Neutrophil (primary cell): Measurements from ENCODE around the gene LLGL1.
A peak's percentile ranks its signal among the peaks of the same experiment; 100 is the strongest.

Source experiments
- H3K27ac ChIP-seq: fragments of 200-600 bp; sonication (generic); 2 replicates; pipeline ENCODE4 v1.5.1; 2016; ENCODE audit warnings: mild to moderate bottlenecking, moderate library complexity
- H3K27me3 ChIP-seq: fragments of 200-600 bp; sonication (generic); 2 replicates; pipeline ENCODE4 v1.6.0; 2016; ENCODE audit warnings: mild to moderate bottlenecking
- H3K36me3 ChIP-seq: fragments of 200-600 bp; sonication (generic); 2 replicates; pipeline ENCODE4 v1.5.1; 2017
- H3K4me1 ChIP-seq, 2 experiments: fragments of 200-600 bp in 1 of 2; sonication (generic) in 1 of 2; 1 replicate in 1 of 2; 2 replicates in 1 of 2; pipeline versions ENCODE4 v1.5.1 to v1.6.1; 2013 to 2016; ENCODE audit warnings: low read depth in 1 of 2, low read length in 1 of 2, mild to moderate bottlenecking in 1 of 2, moderate library complexity in 1 of 2; ENCODE audit not compliant: control insufficient read depth in 1 of 2, insufficient read depth in 1 of 2
- H3K4me3 ChIP-seq, 2 experiments: fragments of 200-600 bp in 1 of 2; sonication (generic) in 1 of 2; 1 replicate in 1 of 2; 2 replicates in 1 of 2; pipeline ENCODE4 v1.5.1; 2013 to 2016; ENCODE audit warnings: low read depth in 1 of 2, low read length in 1 of 2, mild to moderate bottlenecking in 1 of 2, moderate library complexity in 1 of 2
- H3K9me3 ChIP-seq: fragments of 200-600 bp; sonication (generic); 2 replicates; pipeline ENCODE4 v1.5.1; 2016
- CTCF ChIP-seq: fragments of 200-600 bp; sonication (generic); IDR thresholded peaks from 2 replicates; pipeline ENCODE4 v1.5.1; 2016; ENCODE audit warnings: antibody characterized with exemption

The LLGL1 gene

GRCh38 chr17:18217412-18218015, 7.9 kb upstream of the LLGL1 start:
- H3K4me3 ChIP-seq, result no peak overlapping the region
- H3K27ac ChIP-seq, result no peak overlapping the region
- TF ChIP-seq CTCF, result peak; percentile 87
- H3K9me3 ChIP-seq, result no peaks in the 10 kb centered on the region
- H3K4me1 ChIP-seq, result no peaks in the 10 kb centered on the region
- no peaks in the 10 kb centered on the region for H3K36me3 ChIP-seq
- H3K27me3 ChIP-seq, result no peaks in the 10 kb centered on the region

GRCh38 chr17:18218756-18219415, 6.5 kb upstream of the LLGL1 start:
- TF ChIP-seq CTCF, result no peak
- H3K27me3 ChIP-seq, result no peaks in the 10 kb centered on the region
- H3K4me1 ChIP-seq, result no peaks in the 10 kb centered on the region
- H3K4me3 ChIP-seq, result no peak overlapping the region
- H3K27ac ChIP-seq, result no peak overlapping the region
- H3K9me3 ChIP-seq, result no peaks in the 10 kb centered on the region
- no peaks in the 10 kb centered on the region for H3K36me3 ChIP-seq

- Histone ChIP-seq H3K4me3 (no peak overlapping the region), H3K4me1 (peaks cover 11 to 13% of the 10 kb centered on the region in 2 experiments), H3K27me3 (peaks cover 13% of the 10 kb centered on the region), H3K27ac (no peak overlapping the region), H3K36me3 (no peaks in the 10 kb centered on the region), H3K9me3 (no peaks in the 10 kb centered on the region)
- TF ChIP-seq CTCF, result no peak
Measured at GRCh38 chr17:18224053-18224386, 1.4 kb upstream of the LLGL1 start.

- Histone ChIP-seq H3K27ac (peak overlapping the region; percentile 25), H3K4me3 (peak overlapping the region; percentile 50 to 60), H3K36me3 (no peaks in the 10 kb centered on the region), H3K27me3 (peaks cover 13% of the 10 kb centered on the region), H3K9me3 (no peaks in the 10 kb centered on the region), H3K4me1 (peaks cover 11 to 13% of the 10 kb centered on the region in 2 experiments)
- TF ChIP-seq CTCF, result no peak
Measured at GRCh38 chr17:18224387-18225120, 881 bp upstream of the LLGL1 start.

GRCh38 chr17:18225642-18226283, 328 bp downstream of the LLGL1 start:
- Histone ChIP-seq H3K4me3 (peak overlapping the region; percentile 56 to 63), H3K9me3 (no peaks in the 10 kb centered on the region), H3K4me1 (peaks cover 11 to 13% of the 10 kb centered on the region in 2 experiments), H3K27me3 (peaks cover 13% of the 10 kb centered on the region), H3K27ac (peak overlapping the region; percentile 5), H3K36me3 (no peaks in the 10 kb centered on the region)
- no peak for TF ChIP-seq CTCF
